C4-2B (cell line): Measurements from ENCODE around the gene CDR2.

Experiments
- CTCF ChIP-seq: fragments of 450-650 bp; conservative IDR thresholded peaks from 2 replicates; pipeline ENCODE4 v1.5.1; 2017; ENCODE audit warnings: mild to moderate bottlenecking
- ZFX ChIP-seq: fragments of 450-650 bp; IDR thresholded peaks from 2 replicates; pipeline ENCODE4 v1.6.1; 2017

- TF ChIP-seq CTCF (no peak), ZFX (no peak)
Measured at GRCh38 chr16:22323959-22324786, 50.2 kb downstream of the CDR2 start.
